Colon (tissue), 2 donors: ENCODE data around the gene ETFA.

Source experiments
- FAIRE-seq: peaks from 2 replicates; lab custom pipeline; 2012; peaks lifted over from hg19 to GRCh38; lab: Jason Lieb, UNC
- donor health status: control.
- donor health status: control.

ETFA gene

GRCh38 chr15:76340198-76340802 lies 29.0 kb upstream of the ETFA start:
- FAIRE-seq: no peak

- no peak for FAIRE-seq
Measured at GRCh38 chr15:76339305-76340197, 28.3 kb upstream of the ETFA start.

GRCh38 chr15:76338486-76339304 lies 27.4 kb upstream of the ETFA start:
- FAIRE-seq: no peak

GRCh38 chr15:76337696-76338485 lies 26.6 kb upstream of the ETFA start:
- no peak for FAIRE-seq

GRCh38 chr15:76337059-76337695 lies 25.9 kb upstream of the ETFA start:
- FAIRE-seq: no peak

GRCh38 chr15:76336254-76337058 lies 25.2 kb upstream of the ETFA start, which contains the start of gene ISL2:
Gene ISL2, plus strand, starts transcription at chr15:76336773. Its CDS starts 111 bp downstream, at chr15:76336884.
- FAIRE-seq: no peak

- FAIRE-seq: no peak
Measured at GRCh38 chr15:76335307-76336253, 24.3 kb upstream of the ETFA start.

- no peak for FAIRE-seq
Measured at GRCh38 chr15:76334438-76335306, 23.4 kb upstream of the ETFA start.

- no peak for FAIRE-seq
Measured at GRCh38 chr15:76333720-76334437, 22.6 kb upstream of the ETFA start.

- FAIRE-seq: no peak
Measured at GRCh38 chr15:76333309-76333708, 22.0 kb upstream of the ETFA start.

- no peak for FAIRE-seq
Measured at GRCh38 chr15:76332796-76333195, 21.5 kb upstream of the ETFA start.

GRCh38 chr15:76330080-76330680 lies 18.9 kb upstream of the ETFA start:
- FAIRE-seq: no peak

GRCh38 chr15:76328958-76329357 lies 17.7 kb upstream of the ETFA start:
- FAIRE-seq: no peak

GRCh38 chr15:76328106-76328696 lies 16.9 kb upstream of the ETFA start:
- FAIRE-seq: no peak

GRCh38 chr15:76327191-76328105 lies 16.2 kb upstream of the ETFA start:
- no peak for FAIRE-seq

GRCh38 chr15:76325704-76326103 lies 14.4 kb upstream of the ETFA start:
- no peak for FAIRE-seq
